B cell (primary cell): Measurements from ENCODE around the gene NANOS1. TPM values are rescaled to one million over a fixed set of nuclear protein-coding genes. Genes with fewer than 3 reads are reported as not detected.

ENCODE experiments used
- ATAC-seq: fragments of 200-7000 bp; cut with Tn5 transposase; one replicate; pipeline ENCODE4 v1.10.0; 2021; ENCODE audit warnings: low read depth, mild to moderate bottlenecking, moderate number of reproducible peaks, moderate library complexity
- CTCF ChIA-PET: fragments of 350-600 bp; sonication (Branson Sonifier 250); formaldehyde crosslinking; loops from one replicate; lab custom pipeline; 2021; ENCODE audit warnings: antibody characterized with exemption, inconsistent platforms; lab: Charles Lee
- POLR2A ChIA-PET: fragments of 350-600 bp; sonication (Branson Sonifier 250); formaldehyde crosslinking; loops from one replicate; lab custom pipeline; 2021; ENCODE audit warnings: antibody characterized with exemption; lab: Charles Lee
- DNase-seq: peaks from one replicate; pipeline ENCODE4 v3.0.0; 2013
- H2AFZ ChIP-seq: 2 replicates; pipeline ENCODE4 v1.6.1; 2012; ENCODE audit warnings: mild to moderate bottlenecking, low read depth, low read length; ENCODE audit not compliant: insufficient read depth, poor library complexity, severe bottlenecking
- H3K27ac ChIP-seq, 2 donors: 1 replicate in 1 of 2; 2 replicates in 1 of 2; pipeline ENCODE4 v1.5.1; 2012 to 2013; ENCODE audit warnings: low read length in 2 of 2, mild to moderate bottlenecking in 2 of 2, moderate library complexity in 1 of 2
- H3K27me3 ChIP-seq, 4 experiments: fragments of 200-600 bp in 1 of 4; sonication (generic) in 1 of 4; replicated peaks in 1 of 4; 1 replicate in 2 of 4; 2 replicates in 2 of 4; pipeline versions ENCODE4 v1.6.1 to v1.7.0; 2013 to 2016; ENCODE audit warnings: low read length in 3 of 4, mild to moderate bottlenecking in 2 of 4, mixed read lengths in 1 of 4, moderate library complexity in 1 of 4; ENCODE audit not compliant: insufficient read depth in 4 of 4, control insufficient read depth in 3 of 4; ENCODE audit errors: control extremely low read depth in 1 of 4
- H3K36me3 ChIP-seq, 2 experiments: replicated peaks in 1 of 2; 1 replicate in 1 of 2; 2 replicates in 1 of 2; pipeline versions ENCODE4 v1.6.1 to v1.7.1; 2013; ENCODE audit warnings: low read length in 1 of 2; ENCODE audit not compliant: insufficient read depth in 2 of 2, control insufficient read depth in 1 of 2; ENCODE audit errors: control extremely low read depth in 1 of 2, extremely low read depth in 1 of 2
- H3K4me1 ChIP-seq, 2 donors: fragments of 200-600 bp in 1 of 2; sonication (generic) in 1 of 2; 1 replicate in 1 of 2; 2 replicates in 1 of 2; pipeline versions ENCODE4 v1.5.1 to v1.6.1; 2013 to 2017; ENCODE audit warnings: low read length in 2 of 2; ENCODE audit not compliant: control insufficient read depth in 2 of 2, insufficient read depth in 2 of 2
- H3K4me2 ChIP-seq: replicated peaks from 2 replicates; pipeline ENCODE3; 2012; ENCODE audit warnings: mild to moderate bottlenecking, low read depth, low read length; ENCODE audit not compliant: poor library complexity, severe bottlenecking
- H3K4me3 ChIP-seq, 5 experiments: fragments of 200-600 bp in 1 of 5; sonication (generic) in 1 of 5; 1 replicate in 3 of 5; 2 replicates in 2 of 5; pipeline versions ENCODE4 v1.5.1 to v1.7.0; 2011 to 2016; ENCODE audit warnings: low read length in 4 of 5, mild to moderate bottlenecking in 4 of 5, low read depth in 2 of 5, control low read depth in 1 of 5, moderate library complexity in 1 of 5; ENCODE audit not compliant: insufficient read depth in 1 of 5; ENCODE audit errors: control extremely low read depth in 1 of 5, extremely low read depth in 1 of 5
- H3K79me2 ChIP-seq: fragments of 200-600 bp; sonication (generic); one replicate; pipeline ENCODE4 v1.6.0; 2016; ENCODE audit warnings: low read length; ENCODE audit not compliant: control insufficient read depth, insufficient read depth
- H3K9ac ChIP-seq: fragments of 200-600 bp; sonication (generic); 2 replicates; pipeline ENCODE4 v1.6.1; 2017; ENCODE audit warnings: mild to moderate bottlenecking, low read length, moderate library complexity
- H3K9me3 ChIP-seq, 3 donors: one replicate each; pipeline versions ENCODE4 v1.6.1 to v1.7.1; 2013; ENCODE audit warnings: low read length in 2 of 3; ENCODE audit not compliant: control insufficient read depth in 2 of 3, insufficient read depth in 1 of 3; ENCODE audit errors: control extremely low read depth in 1 of 3
- H4K20me1 ChIP-seq: 2 replicates; pipeline ENCODE4 v1.6.0; 2012; ENCODE audit warnings: mild to moderate bottlenecking, low read length; ENCODE audit not compliant: insufficient read depth, control insufficient read depth, poor library complexity, severe bottlenecking
- H3K27ac Mint-ChIP-seq: one replicate; pipeline ENCODE4 v1.8.0; 2021; ENCODE audit warnings: mixed read lengths
- H3K27me3 Mint-ChIP-seq: one replicate; pipeline ENCODE4 v1.8.0; 2021; ENCODE audit warnings: mixed read lengths
- H3K4me1 Mint-ChIP-seq: one replicate; pipeline ENCODE4 v1.8.0; 2021; ENCODE audit warnings: mixed read lengths
- H3K4me3 Mint-ChIP-seq: one replicate; pipeline ENCODE4 v1.8.0; 2021; ENCODE audit warnings: mixed read lengths
- H3K9me3 Mint-ChIP-seq: one replicate; pipeline ENCODE4 v1.8.0; 2022; ENCODE audit warnings: mixed read lengths; ENCODE audit not compliant: insufficient read depth
- EZH2 ChIP-seq: IDR thresholded peaks from 2 replicates; pipeline ENCODE4 v1.6.1; 2012; ENCODE audit warnings: borderline replicate concordance, low read depth, mild to moderate bottlenecking, moderate library complexity, low read length; ENCODE audit not compliant: insufficient read depth, poor library complexity, severe bottlenecking
- WGBS: methylation state at CpG from one replicate; pipeline ENCODE4 v1.1.5; 2013; ENCODE audit warnings: missing lambda C conversion rate; ENCODE audit not compliant: insufficient coverage; 5-methylcytosine and 5-hydroxymethylcytosine counted together
- intact Hi-C: fragments of 100-400 bp; cut with micrococcal nuclease; formaldehyde crosslinking; loops from one replicate; pipeline ENCODE4 v1.10.0; 2022
- polyA plus RNA-seq: library from polyadenylated mRNA; depleted of rRNA; stranded (reverse); fragments of >200 nt; gene quantifications from 2 replicates; pipeline ENCODE4 v1.2.3, GENCODE V29; 2012
- total RNA-seq, 2 donors: library from RNA; stranded (reverse); fragments of 120-200 nt in 1 of 2; gene quantifications; 1 replicate in 1 of 2; 2 replicates in 1 of 2; pipeline versions ENCODE4 v1.2.3 to v1.2.4, GENCODE V29; 2013 to 2022
- TF ChIP-seq, protein P1 (sequence below): fragments of 200-600 bp; IDR thresholded peaks from one replicate; pipeline ENCODE4 v1.8.0; 2022; ENCODE audit warnings: antibody characterized with exemption, mild to moderate bottlenecking

The NANOS1 gene
- total and polyA plus RNA-seq, 2 donors (not counting 1 experiment from before 2014, with no cell fraction given): 0.16 to 0.69 TPM

DNA sequence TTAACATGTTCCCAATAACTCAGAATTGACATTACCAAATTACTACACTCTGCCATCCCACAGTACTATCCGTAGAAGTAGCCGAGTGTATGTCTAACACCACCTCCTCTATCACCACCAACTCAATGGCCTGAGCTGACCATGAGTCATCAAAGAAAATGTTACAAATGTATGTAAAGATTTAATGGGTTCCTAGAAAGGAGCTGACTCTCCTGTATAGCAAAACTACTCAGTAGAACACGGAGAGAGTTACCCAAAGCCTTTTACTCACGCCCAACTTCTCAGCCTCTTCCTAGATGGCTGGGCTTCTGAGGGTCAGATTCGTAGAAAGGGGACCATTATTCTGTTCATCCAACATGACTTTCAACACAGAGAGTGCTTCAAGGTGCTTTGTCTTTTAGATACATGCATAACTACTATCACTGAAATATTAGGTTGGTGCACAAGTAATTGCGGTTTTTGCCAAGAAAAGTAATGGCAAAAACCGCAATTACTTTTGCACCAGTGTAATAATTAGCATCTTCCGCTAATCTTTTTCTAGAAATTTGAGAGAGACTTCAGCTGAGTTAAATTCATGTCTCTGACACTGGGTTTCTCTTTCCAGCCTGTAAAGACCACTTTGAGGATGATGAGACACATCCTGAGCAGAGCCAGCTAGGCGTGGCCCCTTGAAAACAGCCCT, 24.0 kb upstream of the NANOS1 start:
- Histone ChIP-seq H3K27ac (no peak overlapping the region), H3K4me2 (no peak overlapping the region), H3K27me3 (peaks cover 0 to 17% (median 2%) of the 10 kb centered on the region in 4 experiments), H4K20me1 (no peaks in the 10 kb centered on the region), H3K79me2 (no peaks in the 10 kb centered on the region), H3K4me1 (no peaks in the 10 kb centered on the region), H3K4me3 (no peak overlapping the region), H2AFZ (no peak overlapping the region), H3K9me3 (no peaks in the 10 kb centered on the region), H3K36me3 (no peaks in the 10 kb centered on the region), H3K9ac (no peak overlapping the region)
- Mint-ChIP-seq H3K4me3 (no peak overlapping the region), H3K4me1 (no peaks in the 10 kb centered on the region), H3K9me3 (no peaks in the 10 kb centered on the region), H3K27ac (no peak overlapping the region), H3K27me3 (peaks cover 38% of the 10 kb centered on the region)
- POLR2A ChIA-PET: no interaction called here
- CTCF ChIA-PET: no interaction called here
- 82% methylated on average over 4 of the region's 9 CpGs for WGBS
- TF ChIP-seq, protein P1, sequence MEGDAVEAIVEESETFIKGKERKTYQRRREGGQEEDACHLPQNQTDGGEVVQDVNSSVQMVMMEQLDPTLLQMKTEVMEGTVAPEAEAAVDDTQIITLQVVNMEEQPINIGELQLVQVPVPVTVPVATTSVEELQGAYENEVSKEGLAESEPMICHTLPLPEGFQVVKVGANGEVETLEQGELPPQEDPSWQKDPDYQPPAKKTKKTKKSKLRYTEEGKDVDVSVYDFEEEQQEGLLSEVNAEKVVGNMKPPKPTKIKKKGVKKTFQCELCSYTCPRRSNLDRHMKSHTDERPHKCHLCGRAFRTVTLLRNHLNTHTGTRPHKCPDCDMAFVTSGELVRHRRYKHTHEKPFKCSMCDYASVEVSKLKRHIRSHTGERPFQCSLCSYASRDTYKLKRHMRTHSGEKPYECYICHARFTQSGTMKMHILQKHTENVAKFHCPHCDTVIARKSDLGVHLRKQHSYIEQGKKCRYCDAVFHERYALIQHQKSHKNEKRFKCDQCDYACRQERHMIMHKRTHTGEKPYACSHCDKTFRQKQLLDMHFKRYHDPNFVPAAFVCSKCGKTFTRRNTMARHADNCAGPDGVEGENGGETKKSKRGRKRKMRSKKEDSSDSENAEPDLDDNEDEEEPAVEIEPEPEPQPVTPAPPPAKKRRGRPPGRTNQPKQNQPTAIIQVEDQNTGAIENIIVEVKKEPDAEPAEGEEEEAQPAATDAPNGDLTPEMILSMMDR: no peak
- no peak for TF ChIP-seq EZH2
- DNase-seq (no peak), ATAC-seq (no peak)
- intact Hi-C loops: no loop called here

DNA sequence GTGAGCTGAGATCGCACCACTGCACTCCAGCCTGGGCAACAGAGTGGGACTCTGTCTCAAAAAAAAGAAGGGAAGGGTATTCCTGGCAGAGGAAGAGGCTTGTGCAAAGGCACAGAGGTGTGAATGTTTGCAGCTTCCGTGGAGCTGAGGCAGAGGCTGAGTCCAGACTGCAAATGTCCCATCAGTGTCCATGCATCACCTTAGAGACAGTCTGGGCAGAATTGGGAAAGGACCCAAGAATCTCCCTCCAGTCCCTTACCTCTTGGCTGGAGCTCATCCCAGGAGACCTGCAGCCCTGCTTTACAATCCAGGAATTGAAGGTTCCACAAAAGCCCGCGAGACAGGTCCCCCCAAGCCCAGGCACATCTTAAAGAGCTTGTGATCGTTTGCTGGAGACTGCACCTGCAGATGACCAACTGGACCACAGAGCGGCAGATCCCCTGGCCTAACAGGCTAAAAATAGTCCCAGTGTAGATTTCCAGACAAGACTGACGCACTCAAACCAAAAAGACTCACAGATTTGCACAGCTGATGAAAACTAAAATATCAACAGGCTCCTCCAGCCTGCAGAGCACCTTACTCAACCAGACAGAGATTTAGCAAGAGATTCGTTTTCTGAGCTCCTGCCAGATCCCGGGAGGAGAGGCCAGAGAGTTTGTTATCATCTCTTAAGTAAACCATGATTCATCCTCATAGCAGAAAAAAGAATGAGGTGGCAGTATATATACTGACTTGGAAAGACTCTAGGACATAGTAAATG, 22.9 kb upstream of the NANOS1 start:
- Histone ChIP-seq H3K4me2 (no peak overlapping the region), H4K20me1 (no peaks in the 10 kb centered on the region), H3K36me3 (no peaks in the 10 kb centered on the region), H3K27ac (no peak overlapping the region), H3K27me3 (peaks cover 0 to 17% (median 4%) of the 10 kb centered on the region in 4 experiments), H3K4me1 (no peaks in the 10 kb centered on the region), H2AFZ (no peak overlapping the region), H3K9ac (no peak overlapping the region), H3K4me3 (no peak overlapping the region), H3K9me3 (peaks cover 0 to 4% (median 0%) of the 10 kb centered on the region in 3 donors), H3K79me2 (no peaks in the 10 kb centered on the region)
- DNase-seq (no peak), ATAC-seq (no peak)
- intact Hi-C loops: no loop called here
- Mint-ChIP-seq H3K27ac (no peak overlapping the region), H3K27me3 (peaks cover 41% of the 10 kb centered on the region), H3K9me3 (no peaks in the 10 kb centered on the region), H3K4me1 (no peaks in the 10 kb centered on the region), H3K4me3 (no peak overlapping the region)
- POLR2A ChIA-PET: no interaction called here
- CTCF ChIA-PET: no interaction called here
- 70% methylated on average over 7 of the region's 9 CpGs for WGBS
- no peak for TF ChIP-seq EZH2
- TF ChIP-seq, protein P1: no peak
